Sigmoid colon (tissue), 7 donors: Measurements from ENCODE around the gene MESP1. TPM values are rescaled to one million over a fixed set of nuclear protein-coding genes. Genes with fewer than 3 reads are reported as not detected.

Source experiments
- DNase-seq: peaks from one replicate; pipeline ENCODE4 v3.0.0-alpha.2; 2019
- H3K27ac ChIP-seq, 4 donors: fragments of 200-600 bp; sonication (generic); one replicate each; pipeline ENCODE4 v1.5.1; 2016 to 2019; ENCODE audit warnings: mild to moderate bottlenecking in 1 of 4
- H3K27me3 ChIP-seq, 3 donors: fragments of 200-600 bp; sonication (generic); one replicate each; pipeline ENCODE4 v1.5.1; 2019; ENCODE audit warnings: mild to moderate bottlenecking in 1 of 3
- H3K36me3 ChIP-seq, 4 donors: fragments of 200-600 bp; sonication (generic); one replicate each; pipeline ENCODE4 v1.5.1; 2016 to 2019
- H3K4me1 ChIP-seq, 4 donors: fragments of 200-600 bp; sonication (generic); one replicate each; pipeline ENCODE4 v1.5.1; 2017 to 2019
- H3K4me3 ChIP-seq, 4 donors: fragments of 200-600 bp; sonication (generic); one replicate each; pipeline ENCODE4 v1.5.1; 2017 to 2019; ENCODE audit warnings: mild to moderate bottlenecking in 2 of 4, moderate library complexity in 1 of 4
- H3K9me3 ChIP-seq, 4 donors: fragments of 200-600 bp in 3 of 4; sonication (generic) in 3 of 4; one replicate each; pipeline versions ENCODE4 v1.5.1 to v1.6.1; 2013 to 2019
- CTCF ChIP-seq, 4 experiments: fragments of 450-650 bp in 3 of 4; fragments of 200-600 bp in 1 of 4; IDR thresholded peaks; one replicate each; pipeline ENCODE4 v1.5.1; 2016 to 2019; ENCODE audit warnings: antibody characterized with exemption in 4 of 4, mild to moderate bottlenecking in 3 of 4, moderate library complexity in 2 of 4
- EP300 ChIP-seq, 4 donors: sonication (generic); formaldehyde crosslinking; IDR thresholded peaks; one replicate each; pipeline ENCODE4 v1.6.1; 2017; ENCODE audit warnings: antibody characterized with exemption in 4 of 4
- POLR2A ChIP-seq, 2 donors: fragments of 450-650 bp; IDR thresholded peaks; one replicate each; pipeline ENCODE4 v1.6.1; 2016; ENCODE audit warnings: antibody characterized with exemption in 2 of 2, mild to moderate bottlenecking in 2 of 2, moderate library complexity in 2 of 2
- POLR2AphosphoS5 ChIP-seq, 4 donors: sonication (generic); formaldehyde crosslinking; IDR thresholded peaks; one replicate each; pipeline ENCODE4 v1.6.1; 2017; ENCODE audit warnings: antibody characterized with exemption in 4 of 4
- WGBS, 2 donors: extraction: QIAGEN DNeasy Blood & Tissue Kit; methylation state at CpG; one replicate each; pipeline ENCODE4 v1.1.7; 2013; 5-methylcytosine and 5-hydroxymethylcytosine counted together
- intact Hi-C: fragments of 100-400 bp; cut with DNase I; formaldehyde crosslinking; loops from one replicate; pipeline ENCODE4 v1.15.1; 2023
- polyA plus RNA-seq, 3 donors: library from polyadenylated mRNA; stranded (reverse); fragments of 200-250 nt; gene quantifications; one replicate each; pipeline ENCODE4 v1.2.3, GENCODE V29; 2013
- total RNA-seq, 4 donors: library from RNA; depleted of rRNA; stranded (reverse); fragments of >200 nt; gene quantifications; one replicate each; pipeline ENCODE4 v1.1.0, GENCODE V29; 2016
- donor health status: healthy with polysubstance abuse.
- donor health status: Bipolar disorder and iron deficiency.
- donor health status: healthy.

Gene MESP1
- total and polyA plus RNA-seq, 7 donors = 2.7 to 10.2 (median 3.6) TPM

- WGBS, 2 donors = 53 to 64% methylated on average over 6 of the region's 6 CpGs
Observed at GRCh38 chr15:89780601-89781000, 29.6 kb upstream of the MESP1 start.

GRCh38 chr15:89778861-89779260 lies 27.8 kb upstream of the MESP1 start:
- TF ChIP-seq CTCF (IDR thresholded peaks at IDR 0.05) (no peak), POLR2A (IDR thresholded peaks at IDR 0.05) (no peak)
- intact Hi-C loops = no loop called here
- Histone ChIP-seq H3K4me1 (peaks cover 0 to 14% (median 13%) of the 10 kb centered on the region in 4 donors), H3K36me3 (no peaks in the 10 kb centered on the region), H3K27me3 (no peaks in the 10 kb centered on the region), H3K4me3 (no peak overlapping the region), H3K9me3 (no peaks in the 10 kb centered on the region), H3K27ac (no peak overlapping the region)
- WGBS, 2 donors = 65 to 69% methylated on average over 4 of the region's 4 CpGs
- DNase-seq = no peak

More at GRCh38 chr15:89780601-89781000, 29.6 kb upstream of the MESP1 start:
- H3K27me3 ChIP-seq = no peaks in the 10 kb centered on the region
- no peak for TF ChIP-seq POLR2A (IDR thresholded peaks at IDR 0.05)
- no peak for TF ChIP-seq POLR2AphosphoS5 (IDR thresholded peaks at IDR 0.05)
- no peak for TF ChIP-seq CTCF (IDR thresholded peaks at IDR 0.05)
- TF ChIP-seq EP300 (IDR thresholded peaks at IDR 0.05) = no peak
- H3K4me3 ChIP-seq = no peak overlapping the region
- H3K9me3 ChIP-seq = no peaks in the 10 kb centered on the region
- intact Hi-C loops = no loop called here
- H3K36me3 ChIP-seq = no peaks in the 10 kb centered on the region
- peaks cover 0 to 14% (median 13%) of the 10 kb centered on the region in 4 donors for H3K4me1 ChIP-seq
- no peak overlapping the region for H3K27ac ChIP-seq
- DNase-seq = no peak

- WGBS, 2 donors = 93 to 94% methylated on average over 10 of the region's 10 CpGs
- no peaks in the 10 kb centered on the region for H3K27me3 ChIP-seq
- intact Hi-C loops = no loop called here
- TF ChIP-seq POLR2AphosphoS5 (IDR thresholded peaks at IDR 0.05) (no peak), EP300 (IDR thresholded peaks at IDR 0.05) (no peak)
- H3K36me3 ChIP-seq = no peaks in the 10 kb centered on the region
- H3K4me3 ChIP-seq = no peak overlapping the region
- no peak for DNase-seq
- H3K4me1 ChIP-seq = peaks cover 0 to 14% (median 13%) of the 10 kb centered on the region in 4 donors
- H3K9me3 ChIP-seq = no peaks in the 10 kb centered on the region
- no peak overlapping the region for H3K27ac ChIP-seq
Observed at GRCh38 chr15:89777782-89778380, 26.8 kb upstream of the MESP1 start.

GRCh38 chr15:89777073-89777751 lies 26.2 kb upstream of the MESP1 start:
- WGBS, 2 donors = 67 to 82% methylated on average over 25 of the region's 25 CpGs
- Histone ChIP-seq H3K27ac (peak overlapping the region in 2 of 4 donors; percentile 60 to 62), H3K27me3 (no peaks in the 10 kb centered on the region), H3K4me1 (peaks cover 0 to 14% (median 13%) of the 10 kb centered on the region in 4 donors), H3K36me3 (no peaks in the 10 kb centered on the region), H3K4me3 (peak overlapping the region in 3 of 4 donors; percentile 38 to 47 (median 46)), H3K9me3 (no peaks in the 10 kb centered on the region)
- intact Hi-C loops = no loop called here
- no peak for DNase-seq
- TF ChIP-seq CTCF (IDR thresholded peaks at IDR 0.05) (no peak), EP300 (IDR thresholded peaks at IDR 0.05) (no peak), POLR2AphosphoS5 (IDR thresholded peaks at IDR 0.05) (no peak), POLR2A (IDR thresholded peaks at IDR 0.05) (no peak)

GRCh38 chr15:89776274-89777072 lies 25.4 kb upstream of the MESP1 start, which contains the start of gene MESP2:
TSS of gene MESP2 (plus strand) at chr15:89776332. CDS start at chr15:89776358, 26 bp downstream.
- peaks cover 0 to 14% (median 13%) of the 10 kb centered on the region in 4 donors for H3K4me1 ChIP-seq
- no peak for TF ChIP-seq POLR2A (IDR thresholded peaks at IDR 0.05)
- TF ChIP-seq POLR2AphosphoS5 (IDR thresholded peaks at IDR 0.05) = peak in 1 of 4 donors; percentile 31
- peak in 3 of 4 experiments; percentile 12 to 48 (median 43) for TF ChIP-seq CTCF (IDR thresholded peaks at IDR 0.05)
- TF ChIP-seq EP300 (IDR thresholded peaks at IDR 0.05) = no peak
- H3K27me3 ChIP-seq = no peaks in the 10 kb centered on the region
- DNase-seq = peak; percentile 93
- H3K4me3 ChIP-seq = peak within 1 kb of the TSS; percentile 26 to 47 (median 42)
- H3K36me3 ChIP-seq = no peaks in the 10 kb centered on the region
- H3K27ac ChIP-seq = peak within 1 kb of the TSS; percentile 24 to 62 (median 54)
- intact Hi-C loops = no loop called here
- WGBS, 2 donors = 9 to 20% methylated on average over 82 of the region's 82 CpGs
- H3K9me3 ChIP-seq = no peaks in the 10 kb centered on the region
